Eye (tissue), 1 donor: ENCODE measurements around the gene CYB561D2.
A peak's percentile ranks its signal among the peaks of the same experiment; 100 is the strongest.

Experiments
- DNase-seq: peaks from one replicate; pipeline ENCODE4 v3.0.0-alpha.2; 2015

The CYB561D2 gene

DNA sequence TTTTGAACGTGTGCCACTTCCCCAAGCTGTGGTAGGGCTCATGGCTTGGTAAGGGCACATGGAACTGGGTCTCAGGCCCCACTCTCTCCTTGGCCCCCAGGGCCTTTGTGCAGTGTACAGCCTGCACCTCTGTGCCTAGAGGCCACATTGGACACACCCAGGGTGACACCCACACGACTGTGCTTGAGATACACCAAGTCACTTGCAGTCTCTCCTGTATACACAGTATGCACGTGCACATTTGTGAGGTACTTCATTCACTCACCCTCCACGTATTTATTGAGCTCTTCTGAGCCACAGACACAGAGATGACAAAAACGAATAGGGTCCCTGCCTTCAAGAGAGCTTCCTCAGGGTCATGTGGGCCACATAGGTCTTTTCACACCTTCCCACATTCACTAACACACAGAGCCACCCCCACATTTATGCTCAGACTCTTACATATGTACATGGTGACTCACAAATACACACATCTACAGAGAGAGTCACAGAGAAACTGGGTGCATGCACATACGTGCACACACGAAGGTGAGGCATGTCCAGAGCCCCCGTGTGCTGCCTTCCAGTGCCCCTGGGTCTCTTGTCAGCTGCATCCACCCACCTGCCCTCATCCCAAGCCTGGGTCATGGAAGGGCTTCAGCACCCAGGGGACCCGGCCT lies 18.5 kb downstream of the CYB561D2 start:
- no peak for DNase-seq

DNA sequence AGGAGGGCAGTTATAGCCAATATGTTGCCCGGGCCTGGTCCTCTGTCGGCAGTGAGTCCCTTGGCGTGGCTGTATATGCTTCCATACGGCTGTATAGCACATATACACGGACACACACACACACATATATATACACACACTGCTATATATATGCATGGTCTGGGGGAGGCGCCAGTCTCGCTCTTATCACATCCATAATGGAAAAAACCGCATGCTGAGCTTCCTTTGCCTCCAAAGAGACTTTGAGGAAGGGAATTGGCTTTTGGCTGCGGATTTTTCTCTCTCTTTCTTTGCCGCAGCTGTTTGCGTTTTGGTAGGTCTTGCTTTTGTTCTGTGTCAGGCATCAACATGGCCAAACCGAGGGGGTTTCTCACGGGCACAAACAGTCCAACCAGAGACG lies 19.9 kb downstream of the CYB561D2 start:
- peak; percentile 80 for DNase-seq

DNA sequence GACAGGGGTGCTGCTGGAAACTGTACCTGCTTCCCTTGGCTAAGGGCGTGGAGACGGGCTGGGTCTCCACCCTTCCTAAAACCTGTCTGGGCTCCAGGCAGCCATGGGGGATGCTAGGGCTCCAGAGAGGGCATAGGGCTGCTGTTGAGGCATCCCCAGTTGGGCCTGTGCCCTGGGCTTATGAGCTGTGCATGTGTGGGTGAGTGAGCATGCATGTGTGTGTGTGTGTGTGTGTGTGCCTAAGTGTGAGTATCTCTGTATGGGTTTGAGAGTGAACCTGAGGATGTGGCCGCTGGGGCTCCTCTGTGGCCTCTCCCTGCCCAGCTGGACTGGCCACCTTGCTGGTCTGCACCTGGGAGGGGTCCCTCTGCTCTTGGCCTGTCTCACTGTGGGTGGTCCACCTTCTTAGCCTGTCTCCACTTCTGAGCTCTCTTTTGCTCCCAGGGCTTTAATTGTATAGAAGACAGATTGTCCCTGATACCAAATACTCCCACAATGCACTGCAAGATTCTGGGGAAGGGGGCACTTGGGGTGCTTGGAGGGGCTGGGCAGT lies 20.5 kb downstream of the CYB561D2 start:
- peak; percentile 55 for DNase-seq

DNA sequence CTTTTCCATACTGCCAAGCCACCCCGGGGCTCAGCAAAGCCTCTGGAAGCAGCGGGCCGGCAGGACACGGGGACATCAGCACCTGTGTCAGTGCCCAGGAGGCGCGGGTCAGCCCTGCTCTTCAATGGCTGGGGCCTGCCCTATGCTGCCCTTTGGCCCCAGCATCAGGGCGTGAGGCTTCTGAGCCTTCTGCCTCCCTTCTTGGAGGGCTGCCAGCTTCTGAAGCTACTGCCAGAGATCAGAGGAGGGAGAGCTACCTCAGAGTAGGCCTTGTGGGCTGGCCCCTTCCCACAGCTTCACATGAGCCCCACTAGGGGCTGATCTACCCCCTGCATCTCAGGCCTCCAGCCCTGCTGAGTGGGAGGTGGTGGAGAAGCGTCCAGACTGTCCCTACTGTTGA lies 21.7 kb downstream of the CYB561D2 start:
- peak; percentile 68 for DNase-seq

DNA sequence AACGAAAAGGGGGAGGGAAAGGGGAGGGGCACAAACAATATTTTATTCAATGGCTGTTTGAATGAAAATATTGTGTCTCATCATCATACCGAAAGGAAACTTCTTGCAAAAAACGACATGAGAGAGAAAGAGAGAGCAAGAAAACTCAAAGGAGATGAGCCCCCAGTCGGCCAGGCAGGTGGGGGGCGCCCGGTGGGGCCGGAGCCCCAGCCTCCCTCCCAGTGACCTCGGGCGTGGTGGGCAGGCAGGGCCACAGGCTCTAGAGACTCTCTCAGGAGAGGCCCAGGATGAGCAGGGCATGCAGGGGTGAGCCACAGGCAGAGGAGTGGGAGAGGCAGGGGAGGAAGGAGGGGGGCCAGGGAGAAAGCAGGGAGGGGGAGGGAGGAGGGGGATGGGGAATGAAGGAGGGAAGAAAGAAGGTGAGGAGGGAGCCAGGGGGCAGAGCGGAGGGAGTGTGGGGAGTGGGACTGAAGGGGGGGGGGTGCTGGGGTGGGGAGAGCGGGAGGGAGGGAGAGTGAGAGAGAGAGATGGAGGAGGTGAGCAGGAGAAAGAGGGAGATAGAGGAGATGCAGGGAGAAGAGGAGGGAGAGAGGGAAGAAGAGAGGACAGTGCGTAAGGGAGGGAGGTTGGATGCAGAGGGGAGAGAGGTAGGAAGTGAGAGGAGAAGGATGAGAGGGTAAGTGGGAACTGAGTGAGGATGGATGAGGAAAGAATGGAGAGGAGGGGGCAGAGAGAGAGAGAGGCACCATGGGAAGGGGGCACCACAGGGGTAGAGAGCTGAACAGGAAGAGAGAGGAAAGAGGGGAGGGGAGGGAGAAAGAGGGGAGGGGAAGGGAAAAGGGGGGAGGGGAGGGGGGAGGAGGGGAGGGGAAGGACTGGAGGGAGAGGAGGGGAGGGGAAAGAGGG lies 22.7 kb downstream of the CYB561D2 start:
- peak; percentile 85 for DNase-seq

DNA sequence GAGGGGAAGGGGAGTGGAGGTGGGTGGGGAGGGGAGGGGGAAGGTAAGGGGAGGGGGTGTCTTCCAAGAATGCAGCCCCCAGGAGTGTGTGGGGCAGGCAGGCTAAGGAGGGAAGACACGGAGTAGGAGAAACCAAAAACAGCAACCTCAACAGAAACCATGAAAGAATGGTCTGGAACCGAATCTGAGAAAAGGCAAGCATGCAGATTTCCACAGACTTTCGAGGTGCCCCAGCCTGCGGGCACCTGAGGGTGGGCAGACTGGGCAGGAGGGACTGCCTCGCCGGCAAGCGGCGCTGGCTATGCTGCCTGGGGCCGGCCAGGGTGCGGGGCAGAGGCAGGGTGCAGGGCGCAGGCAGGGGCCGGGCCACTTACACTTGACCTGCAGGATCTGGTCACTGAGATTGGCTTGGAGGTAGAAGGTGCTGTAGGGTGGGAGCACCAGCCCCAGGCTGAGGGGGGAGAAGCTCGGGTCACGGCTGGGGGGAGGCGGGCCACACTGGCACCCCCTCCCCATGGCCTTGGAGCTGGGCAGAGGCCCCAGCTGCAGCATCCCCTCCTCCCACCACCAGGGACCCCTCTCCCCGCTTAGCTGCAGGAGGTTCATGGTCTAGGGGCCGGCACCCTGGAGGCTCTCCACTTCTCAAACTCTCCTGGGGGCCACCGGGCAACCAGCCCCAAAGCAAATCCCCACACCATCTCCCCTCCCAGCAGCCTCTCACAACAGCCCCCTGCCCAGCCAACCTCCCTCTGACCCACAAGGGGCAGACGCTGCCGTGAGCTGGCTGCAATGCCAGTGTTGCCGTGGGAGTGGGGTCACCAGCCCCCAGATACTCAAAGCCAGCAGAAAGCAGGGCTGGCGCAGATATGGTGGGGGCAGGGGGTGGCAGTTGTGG lies 23.9 kb downstream of the CYB561D2 start:
- DNase-seq = peak; percentile 37

DNA sequence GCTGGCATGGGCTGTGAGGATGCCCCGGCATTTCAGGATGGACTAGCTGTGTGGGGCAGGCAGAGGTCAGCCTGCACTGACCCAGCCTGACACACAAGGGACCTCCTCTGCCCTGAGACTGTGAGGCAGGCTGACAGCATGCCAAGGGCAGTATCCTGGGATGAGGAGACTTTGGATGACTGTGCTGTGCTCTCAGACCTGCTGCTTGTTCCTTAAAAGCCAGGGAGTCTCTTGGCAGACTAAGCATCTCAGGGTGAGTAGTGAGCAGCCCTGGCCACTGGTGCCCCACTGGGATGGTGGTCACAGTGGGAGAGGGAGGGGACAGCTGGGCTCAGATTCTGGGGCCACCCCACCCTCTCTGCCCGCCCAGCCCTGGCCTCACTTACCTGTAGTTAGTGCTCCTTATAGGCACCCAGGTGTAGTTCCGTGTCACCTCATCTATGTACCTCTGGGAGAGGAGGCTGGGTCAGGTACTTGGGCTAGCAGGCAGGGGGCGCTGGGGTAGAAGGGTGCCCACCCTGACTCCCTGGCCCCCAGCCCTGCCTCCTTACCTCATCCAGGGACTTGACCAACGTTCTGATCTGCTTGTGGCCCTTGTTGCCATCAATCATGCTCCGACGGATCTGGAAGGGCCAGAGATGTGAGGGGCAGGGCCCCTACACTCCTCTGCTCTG lies 24.7 kb downstream of the CYB561D2 start:
- DNase-seq = no peak

DNA sequence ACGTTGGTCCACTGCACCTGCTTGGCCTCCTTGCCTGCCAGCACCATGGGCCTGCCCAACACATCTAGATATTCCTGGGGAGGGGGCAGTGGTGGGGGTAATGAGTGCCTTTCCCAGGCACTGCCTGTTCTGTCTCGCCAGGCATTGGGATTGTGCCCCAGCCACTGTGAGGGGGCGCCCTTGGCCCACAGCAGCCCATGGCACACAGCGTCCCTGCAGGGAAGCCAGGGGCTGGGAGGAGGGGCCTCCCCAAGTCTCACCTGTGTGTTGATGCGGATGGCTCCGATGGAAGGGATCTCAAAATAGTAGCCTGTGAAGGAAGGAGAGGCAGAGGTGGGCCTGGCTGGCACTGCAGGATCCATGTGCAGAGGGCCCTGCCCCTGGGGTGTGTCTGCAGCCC lies 27.4 kb downstream of the CYB561D2 start:
- DNase-seq = peak; percentile 1

DNA sequence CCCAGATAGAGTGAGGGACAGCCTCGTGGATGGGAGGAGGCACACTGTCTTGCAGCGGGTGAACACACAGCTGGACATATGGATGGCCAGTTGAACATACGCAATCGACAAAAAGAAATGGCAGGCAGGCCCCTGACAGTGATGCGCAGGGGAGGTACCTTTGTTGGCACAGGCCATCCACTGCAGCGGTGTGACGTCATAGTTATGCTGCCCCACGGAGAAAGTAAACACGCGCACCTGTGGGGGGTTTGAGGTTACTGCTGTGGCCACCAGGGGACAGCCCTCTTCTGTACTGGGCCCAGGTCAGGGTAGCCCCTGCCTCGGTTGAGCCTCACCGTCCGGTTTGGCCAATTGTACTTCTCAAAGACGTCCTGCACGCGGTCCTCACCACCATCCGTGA lies 28.1 kb downstream of the CYB561D2 start:
- DNase-seq = peak; percentile 1

DNA sequence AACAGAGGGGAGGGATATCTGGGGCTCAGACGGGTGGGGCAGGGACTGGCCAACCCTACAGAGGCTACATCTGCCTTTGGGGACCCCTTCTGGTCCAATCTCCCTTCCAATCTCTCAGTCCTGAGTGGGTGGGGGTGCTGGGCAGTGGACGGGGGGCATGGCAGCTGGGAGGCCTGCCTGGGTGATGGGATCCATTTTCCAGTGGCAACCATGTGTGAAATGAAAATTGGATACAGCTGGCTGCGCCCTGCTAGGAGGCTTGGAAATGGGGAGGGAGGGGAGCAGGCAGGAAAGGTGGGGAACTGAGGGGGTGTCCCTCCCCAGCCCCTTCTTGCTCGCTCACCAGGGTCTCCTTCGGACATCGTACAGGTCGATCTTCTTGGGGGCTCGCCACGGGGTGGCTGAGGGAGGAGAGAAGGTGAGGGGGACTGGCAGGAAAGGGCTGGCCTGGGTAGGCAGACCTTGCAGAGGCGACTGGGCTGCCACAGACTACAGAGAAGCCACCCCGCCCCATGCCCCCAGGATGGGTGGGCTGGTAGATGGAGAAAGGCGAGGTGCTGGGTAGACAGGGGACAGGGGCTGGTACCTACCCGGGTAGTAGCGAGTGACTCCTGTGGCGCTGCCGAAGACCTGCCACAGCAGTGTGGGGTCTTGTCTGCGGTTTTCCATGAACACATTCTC lies 29.9 kb downstream of the CYB561D2 start:
- peak; percentile 74 for DNase-seq

DNA sequence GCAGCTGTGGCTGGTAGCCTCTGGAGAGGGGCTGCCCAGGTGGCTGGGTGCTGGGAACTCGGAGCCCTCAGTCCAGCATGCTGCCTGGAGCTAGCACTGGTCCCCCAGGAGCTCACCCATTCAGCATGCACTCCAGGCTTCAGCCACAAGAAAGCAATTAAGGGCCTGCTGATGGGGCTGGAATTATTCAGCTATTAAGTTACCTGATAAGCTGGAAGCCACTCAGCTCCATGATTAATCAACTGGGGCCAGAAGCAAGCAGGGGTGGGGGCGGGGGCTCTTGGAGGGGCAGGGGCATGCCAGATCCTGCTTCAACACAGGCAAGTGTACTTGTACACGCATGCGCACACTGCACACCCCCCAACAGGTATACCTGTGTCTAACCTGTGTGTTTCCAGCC lies 30.7 kb downstream of the CYB561D2 start:
- DNase-seq = peak; percentile 41

DNA sequence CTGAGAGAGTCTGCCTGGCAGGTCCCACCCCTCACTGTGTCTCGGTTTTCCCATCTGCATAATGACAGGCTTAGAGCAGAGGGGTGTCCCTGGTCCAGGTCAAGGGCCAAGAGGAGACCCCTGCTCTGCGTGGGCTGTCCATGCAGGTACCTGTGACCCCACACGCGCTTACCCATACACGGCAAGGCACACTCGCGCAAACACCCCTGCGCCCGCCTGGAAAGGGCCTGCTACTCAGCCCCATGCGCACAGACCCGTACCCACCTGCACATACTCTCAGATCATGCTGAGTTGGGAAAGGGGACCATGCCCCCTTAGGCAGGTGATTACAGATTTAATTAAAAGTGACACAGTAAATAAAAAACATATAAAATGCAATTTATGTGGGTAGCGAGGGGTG lies 32.1 kb downstream of the CYB561D2 start:
- no peak for DNase-seq

DNA sequence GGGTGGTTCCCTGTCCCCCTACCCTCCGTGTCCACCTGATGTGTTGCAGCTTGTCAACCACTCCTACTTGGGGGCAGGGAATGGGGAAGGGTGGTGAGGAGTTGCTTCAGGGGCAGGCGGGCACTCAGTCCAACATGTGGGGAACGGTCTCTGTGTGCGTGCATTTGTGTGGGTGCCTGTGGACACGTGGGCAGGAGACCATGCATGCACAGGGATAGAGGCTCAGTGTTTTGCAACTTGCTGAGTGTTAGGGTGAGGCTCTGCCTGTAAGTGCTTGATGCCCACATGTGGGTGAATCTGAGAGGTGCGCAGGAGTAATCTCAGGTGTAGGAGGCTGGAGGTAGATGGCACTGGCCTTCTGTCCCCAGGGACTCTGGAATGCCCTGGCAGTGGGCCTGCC lies 33.1 kb downstream of the CYB561D2 start:
- DNase-seq = no peak

DNA sequence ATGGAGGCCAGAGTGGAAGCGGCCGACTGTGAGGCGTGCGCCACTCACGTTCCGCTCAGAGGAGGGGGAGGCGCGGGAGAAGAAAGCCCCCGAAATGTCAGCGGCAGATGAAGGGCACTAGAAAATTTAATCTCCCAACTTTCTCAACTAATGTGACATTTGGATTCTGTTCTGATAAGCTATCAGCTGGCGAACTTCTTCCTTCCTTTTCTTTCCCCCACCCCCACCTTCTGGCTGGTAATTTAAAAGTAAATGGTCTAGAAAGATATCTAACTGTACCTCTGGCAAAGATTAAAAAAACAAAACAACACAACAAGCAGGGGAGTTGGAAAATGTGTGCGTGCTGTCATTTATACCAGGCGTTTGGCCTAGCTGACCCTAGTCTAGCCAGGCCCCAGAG lies 35.1 kb downstream of the CYB561D2 start:
- no peak for DNase-seq

DNA sequence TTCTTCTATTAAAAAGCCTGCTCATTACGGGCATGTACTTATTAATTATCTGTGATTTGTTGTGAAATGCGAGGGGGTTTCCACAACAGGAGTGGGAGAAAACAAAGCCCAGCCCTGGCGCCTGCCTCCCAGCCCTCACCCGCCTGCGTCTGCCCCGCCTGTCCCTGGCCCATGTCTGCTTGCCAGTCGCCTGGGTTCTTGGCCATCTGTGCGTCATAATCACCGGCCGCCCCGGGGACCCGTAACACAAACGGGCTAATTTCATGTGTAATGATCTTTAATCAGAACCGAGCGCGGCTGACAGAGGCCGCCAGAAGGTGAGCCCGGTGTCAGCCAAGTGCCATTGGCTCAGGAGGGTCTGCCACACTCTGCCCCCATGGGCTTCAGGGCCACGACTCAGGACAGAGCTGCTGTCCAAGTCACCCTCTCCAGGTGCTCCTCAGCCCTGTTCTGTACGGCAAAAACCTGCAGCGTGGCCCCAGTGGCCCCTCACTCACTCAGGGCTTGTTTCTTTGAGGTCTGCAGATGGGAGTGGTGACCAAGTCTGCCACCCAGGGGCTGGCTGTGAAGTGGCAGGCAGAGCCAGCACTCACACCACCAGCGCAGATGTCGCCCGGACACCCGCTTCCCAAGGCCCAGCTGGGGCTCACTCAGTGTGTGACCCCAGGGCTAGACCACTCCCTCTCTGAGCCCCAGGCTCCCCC lies 37.5 kb downstream of the CYB561D2 start:
- DNase-seq = peak; percentile 87

DNA sequence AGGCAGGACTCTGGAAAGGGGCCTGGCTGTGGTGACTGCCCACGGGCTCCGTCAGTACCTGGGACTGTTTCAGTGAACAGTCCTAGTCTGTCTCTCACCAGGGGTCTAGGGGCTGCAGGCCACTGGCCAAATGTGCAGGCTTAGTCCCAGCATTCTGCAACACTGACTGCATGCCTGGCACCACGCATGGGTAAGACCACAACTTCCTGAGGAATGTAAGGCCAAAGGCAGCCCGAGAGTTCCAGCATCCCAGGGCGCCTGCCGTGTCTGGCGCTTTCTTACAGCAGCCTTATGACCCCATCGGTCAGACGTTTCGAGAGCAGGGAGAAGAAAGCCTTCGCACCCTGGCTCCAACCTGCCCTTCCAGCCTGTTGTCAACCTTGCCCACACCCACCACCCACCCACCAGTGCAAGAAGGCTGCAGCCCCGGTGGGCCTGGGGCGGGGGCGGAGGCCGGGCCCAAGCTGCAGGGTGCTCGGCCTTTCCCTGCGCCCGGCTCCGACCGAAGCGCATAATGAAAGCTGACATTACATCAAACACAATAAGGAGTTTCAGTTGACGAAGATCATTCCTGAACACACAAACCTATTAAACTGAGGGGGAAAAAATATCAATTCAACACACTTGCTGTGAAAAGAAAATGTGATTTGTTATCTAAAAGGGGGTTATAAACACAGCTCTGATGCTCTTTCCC lies 38.2 kb downstream of the CYB561D2 start:
- DNase-seq = peak; percentile 74

DNA sequence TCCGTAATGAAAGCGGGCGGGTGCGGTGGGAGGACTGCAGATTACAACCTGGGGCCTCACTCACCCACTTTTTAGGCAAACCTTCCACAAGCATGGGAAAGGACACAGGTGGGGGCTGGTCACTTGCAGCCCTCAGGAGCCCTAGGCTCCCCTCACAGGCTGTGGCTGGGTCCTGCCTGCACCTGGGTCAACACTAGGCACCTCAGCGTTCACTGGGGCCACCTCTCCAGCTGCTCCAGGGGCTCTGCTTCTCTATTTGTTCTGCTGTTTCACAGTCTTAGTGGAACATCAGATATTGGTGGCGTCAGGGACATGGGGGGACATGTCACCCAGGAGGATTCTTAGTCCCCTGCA lies 38.7 kb downstream of the CYB561D2 start:
- no peak for DNase-seq

DNA sequence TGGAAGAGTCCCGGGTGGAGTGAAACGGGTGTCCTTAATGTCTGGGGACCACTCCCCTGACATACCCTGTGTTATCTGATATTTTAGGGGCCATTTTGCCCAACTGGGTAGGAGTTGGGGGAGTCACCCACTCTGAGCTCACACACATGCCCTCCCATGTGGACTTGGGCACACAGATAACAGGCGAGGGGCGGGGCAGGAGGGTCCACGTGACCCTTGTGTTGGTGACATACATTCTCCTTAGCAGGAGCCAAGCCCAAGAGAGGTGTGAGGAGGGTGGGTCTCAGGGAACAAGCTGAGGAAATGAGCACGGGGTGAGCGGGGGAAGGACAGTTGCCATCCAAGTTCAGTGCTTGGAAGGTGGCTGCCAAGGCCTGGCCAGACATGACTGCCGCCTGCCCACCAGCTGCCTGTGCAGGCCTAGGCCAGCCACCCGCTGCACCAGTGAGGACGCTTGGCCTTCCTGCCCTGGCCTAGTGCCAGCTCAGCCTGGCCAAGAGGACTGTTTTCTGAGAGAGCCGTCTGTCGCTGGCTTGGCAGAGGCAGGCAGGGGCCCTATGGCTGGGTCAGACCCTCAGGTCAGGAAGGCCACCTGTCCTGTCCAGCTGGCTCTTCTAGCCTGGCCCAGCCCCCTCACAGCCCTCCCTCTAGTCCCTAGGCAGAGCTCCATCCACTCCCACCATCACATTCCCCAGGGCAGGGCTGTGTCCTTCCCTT lies 40.0 kb downstream of the CYB561D2 start:
- DNase-seq = peak; percentile 47

DNA sequence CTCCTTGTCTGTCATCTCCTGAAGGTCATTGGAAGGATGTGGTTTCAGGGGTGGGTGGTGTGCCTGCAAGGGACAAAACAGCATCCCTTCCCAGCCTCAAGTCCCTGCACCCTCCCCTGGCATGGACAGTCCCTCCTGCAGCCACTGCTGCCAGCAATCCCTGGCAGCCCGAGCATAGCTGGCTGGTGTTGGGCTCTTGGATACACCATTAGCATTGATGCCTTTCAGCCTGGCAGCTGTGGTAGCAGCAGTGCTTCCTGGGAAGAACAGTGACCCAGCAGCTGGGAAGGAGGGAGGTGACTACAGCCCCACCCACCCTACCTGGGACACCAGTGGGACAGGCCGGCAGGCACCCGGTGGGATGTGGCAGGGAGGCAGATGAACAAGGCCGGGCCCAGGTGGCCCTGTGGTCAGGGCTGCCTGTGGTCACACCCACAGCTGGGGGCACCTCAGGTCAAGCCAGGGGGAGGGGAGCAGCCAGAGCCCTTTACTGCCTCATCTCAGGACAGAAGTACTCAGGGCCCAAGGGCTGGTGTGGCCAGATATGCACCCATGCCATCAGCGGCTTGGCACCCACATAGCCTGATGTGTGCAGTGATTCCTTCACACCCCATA lies 41.5 kb downstream of the CYB561D2 start:
- no peak for DNase-seq
